IPS-15b (cell line): ENCODE data around the gene SERPINA3.

ENCODE experiments used
- H3K27me3 ChIP-seq: one replicate; pipeline ENCODE4 v1.6.1; 2013; ENCODE audit warnings: low read length; ENCODE audit not compliant: control insufficient read depth, insufficient read depth
- H3K36me3 ChIP-seq: one replicate; pipeline ENCODE4 v1.6.1; 2013; ENCODE audit warnings: low read length; ENCODE audit not compliant: control insufficient read depth, insufficient read depth
- H3K4me1 ChIP-seq: one replicate; pipeline ENCODE4 v1.6.1; 2013; ENCODE audit warnings: mild to moderate bottlenecking, low read length; ENCODE audit not compliant: control insufficient read depth, insufficient read depth
- H3K4me3 ChIP-seq: one replicate; pipeline ENCODE4 v1.5.1; 2013; ENCODE audit warnings: low read depth, low read length
- H3K9ac ChIP-seq: one replicate; pipeline ENCODE4 v1.6.1; 2013; ENCODE audit warnings: low read depth, mild to moderate bottlenecking, low read length
- H3K9me3 ChIP-seq: one replicate; pipeline ENCODE4 v1.6.1; 2013; ENCODE audit warnings: mild to moderate bottlenecking, low read length; ENCODE audit not compliant: control insufficient read depth, insufficient read depth

SERPINA3 gene

DNA sequence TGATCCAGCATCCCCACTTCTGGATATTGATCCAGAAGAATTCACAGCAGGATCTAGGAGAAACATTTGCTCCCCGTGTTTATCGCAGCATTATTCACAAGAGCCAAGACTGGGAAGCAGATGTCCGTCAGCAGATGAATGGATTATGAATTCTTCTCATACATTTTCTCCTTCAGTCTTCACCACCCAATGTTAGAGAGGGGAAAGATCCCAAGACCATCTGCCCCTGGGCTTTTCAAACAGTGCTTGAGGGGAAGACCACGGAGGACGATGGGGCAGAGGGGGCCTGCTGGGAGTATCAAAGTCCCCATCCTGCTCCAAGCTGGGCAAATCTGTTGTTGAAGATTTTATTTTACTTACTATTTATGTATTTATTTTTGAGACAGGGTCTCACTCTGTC lies 41.1 kb downstream of the SERPINA3 start:
- no peaks in the 10 kb centered on the region for H3K27me3 ChIP-seq
- no peaks in the 10 kb centered on the region for H3K4me1 ChIP-seq
- H3K9me3 ChIP-seq = no peaks in the 10 kb centered on the region
- no peaks in the 10 kb centered on the region for H3K36me3 ChIP-seq
- no peak overlapping the region for H3K4me3 ChIP-seq
- H3K9ac ChIP-seq = no peak overlapping the region

DNA sequence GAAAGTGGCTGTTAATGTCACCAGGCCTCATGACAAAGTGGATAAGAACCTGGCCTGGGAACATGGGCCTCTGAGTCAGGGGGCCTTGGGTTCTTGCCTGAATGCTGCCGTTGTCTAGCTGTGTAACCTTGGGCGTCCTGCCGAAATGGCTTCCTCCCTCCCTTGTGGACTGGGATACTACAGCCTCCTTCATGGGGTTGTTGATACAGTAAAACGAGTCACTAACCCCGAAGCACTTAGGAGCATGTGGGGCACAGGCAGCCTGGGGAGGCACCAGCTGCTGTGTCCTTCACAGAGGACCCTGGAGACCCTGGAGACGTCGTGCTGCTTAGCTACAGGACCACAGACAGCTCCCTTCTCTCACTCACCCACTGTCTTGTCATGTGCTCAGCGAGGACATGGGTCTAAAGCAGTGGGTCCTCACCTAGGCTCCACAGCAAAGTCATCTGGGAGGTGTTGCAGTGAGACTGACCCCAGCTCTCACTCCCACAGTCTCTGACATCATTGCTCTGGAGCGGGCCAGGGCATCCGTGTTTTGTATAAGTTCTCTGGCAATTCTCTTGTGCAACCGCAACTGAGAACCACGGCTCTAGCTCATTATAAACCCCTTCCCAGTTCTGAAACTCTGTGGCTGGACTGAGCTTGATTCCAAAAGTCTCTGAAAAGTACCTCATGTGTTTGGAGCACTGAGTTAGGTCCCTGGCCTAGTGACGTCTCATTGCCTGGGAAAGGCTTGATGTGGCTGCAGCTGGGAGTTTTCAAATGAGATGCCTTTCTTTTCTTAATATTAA lies 42.1 kb downstream of the SERPINA3 start:
- Histone ChIP-seq H3K9me3 (no peaks in the 10 kb centered on the region), H3K4me3 (no peak overlapping the region), H3K4me1 (no peaks in the 10 kb centered on the region), H3K36me3 (no peaks in the 10 kb centered on the region), H3K27me3 (no peaks in the 10 kb centered on the region), H3K9ac (no peak overlapping the region)

GRCh38 chr14:94655169-94655710 lies 43.0 kb downstream of the SERPINA3 start:
- Histone ChIP-seq H3K9me3 (no peaks in the 10 kb centered on the region), H3K4me1 (no peaks in the 10 kb centered on the region), H3K36me3 (no peaks in the 10 kb centered on the region), H3K4me3 (no peak overlapping the region), H3K9ac (no peak overlapping the region), H3K27me3 (no peaks in the 10 kb centered on the region)

DNA sequence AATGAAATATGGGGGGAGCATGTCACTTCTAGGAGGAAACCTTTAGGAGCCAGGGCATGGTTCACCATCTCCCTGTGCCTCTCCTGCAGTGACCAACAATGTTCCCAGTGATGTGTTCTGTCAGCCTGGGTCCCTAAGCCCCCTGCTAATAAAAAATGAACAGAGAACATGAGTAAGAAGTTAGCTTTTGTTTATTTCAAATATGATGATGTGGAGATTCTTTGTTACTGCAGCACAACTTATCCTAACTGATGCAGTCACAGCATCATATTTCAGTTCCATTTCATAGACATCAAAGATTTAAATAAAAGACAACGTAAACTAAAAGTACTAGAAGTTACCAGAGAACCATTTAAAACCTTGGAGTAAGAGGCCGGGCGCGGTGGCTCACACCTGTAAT lies 43.9 kb downstream of the SERPINA3 start:
- Histone ChIP-seq H3K36me3 (no peaks in the 10 kb centered on the region), H3K4me3 (no peak overlapping the region), H3K9me3 (no peaks in the 10 kb centered on the region), H3K27me3 (no peaks in the 10 kb centered on the region), H3K4me1 (no peaks in the 10 kb centered on the region), H3K9ac (no peak overlapping the region)

- no peaks in the 10 kb centered on the region for H3K27me3 ChIP-seq
- H3K36me3 ChIP-seq = no peaks in the 10 kb centered on the region
- no peak overlapping the region for H3K4me3 ChIP-seq
- no peak overlapping the region for H3K9ac ChIP-seq
- no peaks in the 10 kb centered on the region for H3K9me3 ChIP-seq
- no peaks in the 10 kb centered on the region for H3K4me1 ChIP-seq
Measured at GRCh38 chr14:94659256-94659655, 47.1 kb downstream of the SERPINA3 start.

DNA sequence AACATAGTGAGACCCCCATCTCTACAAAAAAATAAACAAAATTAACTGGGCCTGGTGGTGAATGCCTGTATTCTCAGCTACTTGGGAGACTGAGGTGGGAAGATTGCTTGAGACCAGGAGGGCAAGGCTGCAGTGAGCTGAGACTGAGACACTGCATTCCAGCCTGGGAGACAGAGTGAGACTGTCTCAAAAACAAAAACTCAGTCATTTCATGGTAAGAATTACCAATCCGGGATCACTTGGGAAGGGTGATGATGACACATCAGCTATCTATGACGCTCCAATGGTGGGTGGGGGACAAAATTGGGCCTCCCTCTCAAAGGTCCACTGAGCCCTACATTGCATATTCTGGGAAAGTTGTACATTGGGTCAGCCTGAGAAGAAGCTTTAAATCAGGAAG lies 47.7 kb downstream of the SERPINA3 start:
- Histone ChIP-seq H3K27me3 (no peaks in the 10 kb centered on the region), H3K9ac (no peak overlapping the region), H3K36me3 (no peaks in the 10 kb centered on the region)

DNA sequence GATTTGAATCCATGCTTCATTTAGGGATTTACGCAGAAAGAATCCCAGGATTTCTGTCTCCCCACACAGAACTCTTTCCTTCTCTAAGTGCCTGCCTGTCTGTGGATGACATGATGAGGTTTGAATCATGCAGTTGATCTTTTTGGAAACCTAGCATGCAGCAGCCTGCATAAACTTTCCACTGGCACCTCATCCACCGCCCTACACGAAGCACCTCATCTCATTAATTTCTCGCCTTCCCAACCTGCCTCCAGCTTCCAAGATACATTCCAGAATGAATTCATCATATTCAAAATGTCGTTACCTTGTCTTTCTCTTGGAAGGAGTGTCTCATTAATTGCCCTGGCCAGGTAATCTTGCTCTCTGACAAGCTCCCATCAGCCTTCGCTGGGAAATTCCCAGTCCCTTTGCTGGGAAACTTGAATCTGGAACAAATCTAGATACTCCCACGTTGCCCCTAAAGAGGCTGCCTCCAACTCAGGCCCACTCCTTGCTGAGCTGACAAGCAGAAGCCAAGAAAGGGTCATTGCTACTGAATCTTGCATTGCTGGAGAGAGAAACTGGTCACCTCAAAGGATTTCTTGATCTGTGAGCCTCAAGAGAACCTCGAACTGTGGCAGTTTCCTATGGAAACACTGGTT lies 48.2 kb downstream of the SERPINA3 start:
- Histone ChIP-seq H3K9ac (no peak overlapping the region), H3K4me3 (no peak overlapping the region), H3K36me3 (no peaks in the 10 kb centered on the region), H3K9me3 (no peaks in the 10 kb centered on the region), H3K27me3 (no peaks in the 10 kb centered on the region), H3K4me1 (no peaks in the 10 kb centered on the region)

More for the DNA sequence above, 47.7 kb downstream of the SERPINA3 start:
- H3K4me1 ChIP-seq = no peaks in the 10 kb centered on the region
- H3K4me3 ChIP-seq = no peak overlapping the region
- H3K9me3 ChIP-seq = no peaks in the 10 kb centered on the region

DNA sequence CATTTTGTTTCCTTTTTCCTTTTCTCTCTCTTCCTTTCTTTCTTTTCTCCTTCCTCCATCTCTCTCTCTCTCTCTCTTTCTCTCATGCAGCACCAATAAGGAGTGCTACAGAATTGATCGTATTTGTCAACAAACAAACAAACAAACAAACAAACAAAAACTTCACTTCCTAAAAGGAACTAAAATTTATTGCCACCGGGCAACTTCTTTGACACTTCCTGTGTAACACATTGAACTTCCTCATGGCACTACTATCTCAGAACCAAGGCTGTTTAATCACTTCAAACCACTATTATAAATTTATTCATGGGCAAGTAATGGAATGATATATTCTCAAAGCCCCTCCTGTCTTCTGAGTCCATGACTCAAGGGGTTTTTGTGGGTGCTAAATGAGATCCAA lies 51.3 kb downstream of the SERPINA3 start:
- H3K27me3 ChIP-seq = no peaks in the 10 kb centered on the region
- no peaks in the 10 kb centered on the region for H3K9me3 ChIP-seq
- no peak overlapping the region for H3K9ac ChIP-seq
- H3K36me3 ChIP-seq = no peaks in the 10 kb centered on the region
- H3K4me1 ChIP-seq = no peaks in the 10 kb centered on the region
- no peak overlapping the region for H3K4me3 ChIP-seq

- no peaks in the 10 kb centered on the region for H3K4me1 ChIP-seq
- H3K9ac ChIP-seq = no peak overlapping the region
- no peaks in the 10 kb centered on the region for H3K9me3 ChIP-seq
- no peaks in the 10 kb centered on the region for H3K27me3 ChIP-seq
- H3K4me3 ChIP-seq = no peak overlapping the region
- no peaks in the 10 kb centered on the region for H3K36me3 ChIP-seq
Measured at GRCh38 chr14:94663965-94664704, 51.9 kb downstream of the SERPINA3 start.

- Histone ChIP-seq H3K9me3 (no peaks in the 10 kb centered on the region), H3K4me1 (no peaks in the 10 kb centered on the region), H3K9ac (no peak overlapping the region), H3K36me3 (no peaks in the 10 kb centered on the region), H3K4me3 (no peak overlapping the region), H3K27me3 (no peaks in the 10 kb centered on the region)
Measured at GRCh38 chr14:94665121-94665520, 52.9 kb downstream of the SERPINA3 start.

- no peaks in the 10 kb centered on the region for H3K36me3 ChIP-seq
- H3K4me1 ChIP-seq = no peaks in the 10 kb centered on the region
- no peaks in the 10 kb centered on the region for H3K9me3 ChIP-seq
- H3K4me3 ChIP-seq = no peak overlapping the region
- H3K27me3 ChIP-seq = no peaks in the 10 kb centered on the region
- H3K9ac ChIP-seq = no peak overlapping the region
Measured at GRCh38 chr14:94665544-94665943, 53.4 kb downstream of the SERPINA3 start.
